GM20431 (cell line): ENCODE data around the gene PAK1IP1.
"Not testable (repeated sequence)": the region's sequence is repeated elsewhere in the genome, so short reads cannot be mapped to it uniquely, and the experiment has no call there.

Experiments
- in situ Hi-C: fragments of 300-500 bp; cut with MseI, MboI; formaldehyde crosslinking; loops from one replicate; pipeline ENCODE4 v1.15.0; 2020; ENCODE audit warnings: low sequenced_read_pairs; ENCODE audit not compliant: unreplicated experiment

PAK1IP1 gene

GRCh38 chr6:10694302-10695085 is at the start of gene PAK1IP1, which contains the start of gene C6orf52:
Gene PAK1IP1, plus strand, starts transcription at chr6:10694972. Its CDS starts 14 bp downstream, at chr6:10694986.
Gene C6orf52, minus strand, starts transcription at chr6:10694616. Its CDS starts 7,066 bp downstream, at chr6:10687550.
- in situ Hi-C loops, result loop anchor here (25.0 kb wide), 1 partner anchor 182 kb away; the partner anchor contains the start of gene GCNT2

- in situ Hi-C loops, result no loop called here
Observed at GRCh38 chr6:10655508-10656055, 39.2 kb upstream of the PAK1IP1 start.

- in situ Hi-C loops, result no loop called here
Observed at GRCh38 chr6:10658910-10659698, 35.7 kb upstream of the PAK1IP1 start.

GRCh38 chr6:10659699-10660348 is 34.9 kb upstream of the PAK1IP1 start:
- in situ Hi-C loops, result no loop called here

- in situ Hi-C loops, result not testable (repeated sequence)
Observed at GRCh38 chr6:10660431-10661191, 34.2 kb upstream of the PAK1IP1 start.

GRCh38 chr6:10662207-10662606 is 32.6 kb upstream of the PAK1IP1 start:
- in situ Hi-C loops, result no loop called here

GRCh38 chr6:10662742-10663141 is 32.0 kb upstream of the PAK1IP1 start:
- in situ Hi-C loops, result no loop called here

- in situ Hi-C loops, result not testable (repeated sequence)
Observed at GRCh38 chr6:10665595-10665994, 29.2 kb upstream of the PAK1IP1 start.

- in situ Hi-C loops, result no loop called here
Observed at GRCh38 chr6:10668126-10668917, 26.4 kb upstream of the PAK1IP1 start.

- in situ Hi-C loops, result loop anchor here (25.0 kb wide), 1 partner anchor 164 kb away; the partner anchor contains the start of gene GCNT2
Observed at GRCh38 chr6:10676403-10676802, 18.4 kb upstream of the PAK1IP1 start.

- in situ Hi-C loops, result loop anchor here (25.0 kb wide), 1 partner anchor 166 kb away; the partner anchor contains the start of gene GCNT2
Observed at GRCh38 chr6:10678456-10678855, 16.3 kb upstream of the PAK1IP1 start.

- in situ Hi-C loops, result loop anchor here (25.0 kb wide), 1 partner anchor 169 kb away; the partner anchor contains the start of gene GCNT2
Observed at GRCh38 chr6:10681795-10682194, 13.0 kb upstream of the PAK1IP1 start.

GRCh38 chr6:10682355-10682988 is 12.3 kb upstream of the PAK1IP1 start:
- in situ Hi-C loops, result loop anchor here (25.0 kb wide), 1 partner anchor 170 kb away; the partner anchor contains the start of gene GCNT2

GRCh38 chr6:10684618-10685017 is 10.2 kb upstream of the PAK1IP1 start:
- in situ Hi-C loops, result loop anchor here (25.0 kb wide), 1 partner anchor 172 kb away; the partner anchor contains the start of gene GCNT2

- in situ Hi-C loops, result loop anchor here (25.0 kb wide), 1 partner anchor 173 kb away; the partner anchor contains the start of gene GCNT2
Observed at GRCh38 chr6:10685092-10685915, 9.5 kb upstream of the PAK1IP1 start.

GRCh38 chr6:10686901-10687300 is 7.9 kb upstream of the PAK1IP1 start:
- in situ Hi-C loops, result loop anchor here (25.0 kb wide), 1 partner anchor 175 kb away; the partner anchor contains the start of gene GCNT2

GRCh38 chr6:10687582-10687981 is 7.2 kb upstream of the PAK1IP1 start:
- in situ Hi-C loops, result loop anchor here (25.0 kb wide), 1 partner anchor 175 kb away; the partner anchor contains the start of gene GCNT2
